ENCODE data around the gene ECHDC1.
"Not testable (repeated sequence)": the region's sequence is repeated elsewhere in the genome, so short reads cannot be mapped to it uniquely, and the experiment has no call there.

Gene ECHDC1

GRCh38 chr6:127343809-127344659 lies 625 bp upstream of the ECHDC1 start:
- peak overlapping the region; percentile 87 for H3K4me3 ChIP-seq (ENCODE audit: low read depth, low read length)
- DNase-seq (ENCODE audit: low read depth) = peak; percentile 14

- peak; percentile 17 for DNase-seq (ENCODE audit: low read depth)
- peak overlapping the region; percentile 87 for H3K4me3 ChIP-seq (ENCODE audit: low read depth, low read length)
These were observed 988 bp downstream of the ECHDC1 start for GRCh38 chr6:127342296-127342945.

DNA sequence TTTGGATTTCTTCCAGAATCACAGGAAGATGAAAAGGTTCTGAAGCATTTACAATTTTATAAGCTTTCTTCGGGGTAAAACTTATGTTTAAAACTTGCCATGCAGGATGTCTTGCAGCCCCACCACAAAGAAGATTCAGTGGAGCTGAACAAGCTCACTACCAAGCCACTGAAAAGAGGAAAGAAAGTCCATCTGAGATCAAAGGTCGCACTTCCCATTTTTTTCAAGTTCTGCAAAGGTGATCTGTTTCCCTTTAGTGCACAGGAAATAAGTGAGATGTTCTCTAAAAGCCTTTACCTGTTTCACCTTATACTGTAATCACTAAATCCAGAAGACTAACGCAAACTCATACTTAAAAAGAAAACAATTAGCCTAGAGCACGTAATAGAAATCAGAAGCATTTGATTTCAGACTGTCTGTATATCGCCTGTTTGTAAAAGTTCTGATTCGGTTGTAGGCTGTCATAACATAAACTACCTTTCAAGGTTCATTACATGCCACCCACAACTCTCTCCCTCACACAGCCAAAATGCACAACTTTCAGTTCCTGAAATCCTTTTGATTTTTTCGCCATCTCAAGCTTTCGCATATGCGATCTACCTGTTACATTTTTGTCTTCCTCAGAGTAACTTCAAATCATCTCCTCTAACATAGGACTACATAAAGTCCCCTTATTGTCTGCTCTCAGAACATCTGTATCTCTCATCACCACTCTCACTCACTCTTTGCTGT lies 1.8 kb downstream of the ECHDC1 start:
- peak overlapping the region; percentile 87 for H3K4me3 ChIP-seq (ENCODE audit: low read depth, low read length)
- no peak for DNase-seq (ENCODE audit: low read depth)

- no peak for DNase-seq (ENCODE audit: low read depth)
- no peak overlapping the region for H3K4me3 ChIP-seq (ENCODE audit: low read depth, low read length)
These were observed 3.2 kb downstream of the ECHDC1 start for GRCh38 chr6:127340171-127340570.

DNA sequence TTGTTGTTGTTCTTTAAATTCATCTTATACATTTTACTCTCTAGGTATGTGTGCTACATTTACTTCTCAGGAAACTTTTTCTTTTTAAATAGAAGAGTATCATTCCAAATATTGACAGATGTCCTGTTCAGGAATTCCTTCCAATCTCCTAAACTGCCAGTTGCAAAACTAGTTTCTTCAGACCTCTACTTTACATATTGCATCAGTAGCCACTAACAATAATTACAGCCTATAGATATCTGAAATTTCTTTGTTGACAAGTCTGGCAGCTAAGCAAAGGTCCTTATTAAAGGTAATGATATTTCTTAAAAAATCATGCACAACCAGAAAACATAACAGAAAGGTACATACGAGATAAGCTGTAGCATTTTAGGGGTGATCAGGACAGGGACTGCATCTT lies 4.5 kb downstream of the ECHDC1 start:
- no peak for DNase-seq (ENCODE audit: low read depth)
- no peak overlapping the region for H3K4me3 ChIP-seq (ENCODE audit: low read depth, low read length)

GRCh38 chr6:127332383-127332961 lies 10.9 kb downstream of the ECHDC1 start:
- no peak for DNase-seq (ENCODE audit: low read depth)
- no peak overlapping the region for H3K4me3 ChIP-seq (ENCODE audit: low read depth, low read length)

- H3K4me3 ChIP-seq (ENCODE audit: low read depth, low read length); DNase-seq (ENCODE audit: low read depth): not testable (repeated sequence)
These were observed 12.2 kb downstream of the ECHDC1 start for GRCh38 chr6:127331256-127331655.

GRCh38 chr6:127328043-127328609 lies 15.3 kb downstream of the ECHDC1 start:
- H3K4me3 ChIP-seq (ENCODE audit: low read depth, low read length) = no peak overlapping the region
- DNase-seq (ENCODE audit: low read depth) = no peak

- no peak for DNase-seq (ENCODE audit: low read depth)
These were observed 23.7 kb downstream of the ECHDC1 start for GRCh38 chr6:127319686-127320085.

GRCh38 chr6:127317388-127318128 lies 25.9 kb downstream of the ECHDC1 start:
- no peak overlapping the region for H3K4me3 ChIP-seq (ENCODE audit: low read depth, low read length)
- no peak for DNase-seq (ENCODE audit: low read depth)

More at GRCh38 chr6:127319686-127320085, 23.7 kb downstream of the ECHDC1 start:
- no peak overlapping the region for H3K4me3 ChIP-seq (ENCODE audit: low read depth, low read length)

DNA sequence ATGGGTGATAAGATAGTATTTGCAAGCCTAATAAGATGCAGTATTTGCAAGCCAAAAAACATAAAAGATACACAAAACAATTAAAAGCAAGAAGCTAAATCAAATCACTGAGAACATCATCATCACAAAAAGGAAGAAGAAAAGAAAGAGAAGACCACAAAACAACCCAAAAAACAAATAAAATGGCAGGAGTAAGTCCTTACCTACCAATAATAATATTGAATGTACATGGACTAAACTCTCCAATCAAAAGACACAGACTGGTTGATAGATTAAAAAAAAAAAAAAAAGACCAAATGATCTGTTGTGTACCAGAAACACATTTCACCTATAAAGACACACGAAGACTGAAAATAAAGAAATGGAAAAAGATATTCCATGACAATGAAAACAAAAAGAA lies 37.7 kb downstream of the ECHDC1 start:
- no peak for DNase-seq (ENCODE audit: low read depth)
- no peak overlapping the region for H3K4me3 ChIP-seq (ENCODE audit: low read depth, low read length)

GRCh38 chr6:127303917-127304316 lies 39.5 kb downstream of the ECHDC1 start:
- no peak for DNase-seq (ENCODE audit: low read depth)
- no peak overlapping the region for H3K4me3 ChIP-seq (ENCODE audit: low read depth, low read length)

DNA sequence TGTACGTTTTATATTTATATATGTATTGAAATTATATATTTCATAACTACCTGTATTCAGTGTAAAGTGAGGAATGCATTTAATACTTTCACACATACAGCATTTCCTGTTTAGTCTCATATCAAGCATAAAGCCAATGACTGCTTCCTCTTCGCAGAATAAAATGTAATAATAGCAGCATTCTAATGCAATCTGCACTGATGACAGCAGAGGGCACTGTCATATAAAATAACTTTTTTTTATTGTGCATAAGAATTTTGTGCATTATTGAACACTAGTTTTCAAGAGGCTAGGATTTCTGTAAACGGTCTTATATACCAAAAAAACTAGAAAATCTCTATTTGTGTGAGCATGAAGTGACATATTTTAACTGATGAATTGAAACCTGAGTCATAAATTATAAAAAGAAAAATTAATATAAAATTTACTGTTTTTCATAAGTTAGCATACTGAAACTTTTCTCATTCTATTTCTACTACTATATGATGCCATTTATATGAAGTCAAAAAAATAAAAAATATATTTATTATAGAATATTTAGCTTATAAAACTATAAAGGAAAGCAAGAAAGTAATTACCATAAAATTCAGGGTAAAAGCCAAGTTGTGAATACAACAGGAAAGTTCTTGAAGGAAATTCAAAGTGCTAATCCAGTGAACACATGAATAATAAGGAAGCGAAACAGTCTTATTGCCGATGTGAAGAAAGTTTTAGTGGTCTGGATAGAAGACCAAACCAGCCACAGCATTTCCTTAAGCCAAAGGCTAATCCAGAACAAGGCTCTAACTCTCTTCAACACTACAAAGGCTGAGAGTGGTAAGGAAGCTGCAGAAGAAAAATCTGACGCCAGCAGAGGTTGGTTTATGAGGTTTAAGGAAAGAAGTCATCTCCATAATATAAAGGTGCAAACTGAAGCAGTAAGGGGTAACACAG lies 40.4 kb downstream of the ECHDC1 start:
- H3K4me3 ChIP-seq (ENCODE audit: low read depth, low read length) = no peak overlapping the region
- DNase-seq (ENCODE audit: low read depth) = no peak

DNA sequence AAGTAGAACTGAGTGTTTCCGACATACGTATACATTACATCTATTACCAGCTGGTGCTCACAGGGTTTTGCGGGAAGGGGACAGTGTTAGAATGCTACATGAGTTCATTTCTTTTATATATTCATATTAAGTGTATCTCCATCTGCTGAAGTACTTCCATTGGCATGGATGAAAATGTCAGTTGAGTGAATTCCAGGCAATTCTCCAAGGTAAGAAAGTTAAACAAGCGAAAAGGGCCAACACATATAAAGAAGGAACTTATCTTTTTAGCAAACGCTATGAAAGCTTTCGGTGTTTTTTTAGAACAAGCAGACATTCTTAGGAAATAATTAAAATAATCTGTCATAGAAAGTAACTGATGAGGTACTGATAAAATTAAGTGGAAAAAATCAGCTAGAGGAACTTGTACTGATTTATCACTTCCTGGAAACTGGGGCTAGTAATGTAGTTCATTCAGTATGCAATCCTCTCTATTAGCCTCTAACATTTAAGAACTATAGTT lies 42.2 kb downstream of the ECHDC1 start:
- no peak overlapping the region for H3K4me3 ChIP-seq (ENCODE audit: low read depth, low read length)
- no peak for DNase-seq (ENCODE audit: low read depth)

DNA sequence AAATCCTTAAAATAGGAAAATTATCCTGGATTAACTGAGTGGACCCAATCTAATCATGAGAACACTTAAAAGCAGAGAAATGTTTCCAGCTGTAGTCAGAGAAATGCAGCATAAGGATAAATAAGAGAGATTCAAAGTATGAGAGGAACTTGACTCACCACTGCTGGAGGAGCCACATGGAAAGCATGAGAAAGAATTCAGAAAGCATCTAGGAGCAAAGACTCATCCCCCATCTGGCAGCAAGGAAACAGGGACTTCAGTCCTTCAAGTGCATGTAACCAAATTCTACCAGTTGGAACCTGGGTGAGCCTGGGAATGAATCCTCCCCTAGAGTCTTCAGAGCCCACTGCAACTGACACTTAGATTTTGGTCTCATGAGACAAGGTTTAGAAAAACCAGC lies 43.0 kb downstream of the ECHDC1 start:
- peak; percentile 58 for DNase-seq (ENCODE audit: low read depth)
- H3K4me3 ChIP-seq (ENCODE audit: low read depth, low read length) = no peak overlapping the region

DNA sequence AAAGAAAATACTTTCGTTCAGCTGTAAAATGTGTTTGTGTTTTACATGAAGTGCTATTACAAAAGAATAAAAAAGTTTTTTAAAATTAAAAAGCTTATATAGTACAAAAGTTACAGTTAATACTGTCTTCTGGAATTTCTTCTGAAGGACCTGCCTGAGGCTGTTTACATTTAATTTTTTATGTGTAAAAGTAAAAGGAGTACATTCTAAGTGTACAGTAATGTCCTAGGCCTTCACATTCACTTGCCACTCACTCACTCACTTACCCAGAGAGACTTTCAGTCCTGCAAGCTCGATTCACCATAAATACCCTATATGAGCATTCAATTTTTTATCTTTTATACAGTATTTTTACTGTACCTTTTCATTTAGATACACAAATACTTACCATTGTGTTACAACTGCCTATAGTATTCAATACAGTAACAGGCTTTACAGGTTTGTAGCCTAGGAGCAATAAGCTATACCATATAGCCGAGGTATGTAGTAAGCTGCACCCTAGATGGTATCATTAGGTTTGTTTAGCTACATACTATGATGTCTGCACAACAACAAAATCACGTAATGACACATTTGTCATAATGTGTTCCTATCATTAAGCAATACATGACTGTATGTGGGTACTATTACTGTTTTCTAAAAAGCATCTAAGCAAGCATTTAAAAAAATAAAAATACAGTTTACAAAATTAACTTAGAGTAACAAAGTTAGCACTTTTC lies 43.7 kb downstream of the ECHDC1 start:
- no peak overlapping the region for H3K4me3 ChIP-seq (ENCODE audit: low read depth, low read length)
- no peak for DNase-seq (ENCODE audit: low read depth)

DNA sequence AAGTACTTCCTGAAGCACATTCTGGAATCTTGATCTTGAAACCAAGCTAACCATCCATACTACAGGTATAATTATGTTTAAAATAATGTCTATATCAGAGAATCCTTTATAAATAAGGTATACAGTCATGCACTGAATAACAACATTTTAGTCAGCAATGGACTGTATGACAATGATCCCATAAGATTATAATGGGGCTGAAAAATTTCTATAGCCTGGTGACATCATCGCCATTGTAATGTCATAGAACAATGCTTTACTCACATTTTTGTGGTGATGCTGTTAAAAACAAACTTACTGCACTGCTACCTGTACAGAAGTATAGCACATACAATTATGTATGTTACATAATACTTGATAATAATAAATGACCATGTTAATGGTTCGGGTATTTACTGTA lies 44.9 kb downstream of the ECHDC1 start:
- no peak overlapping the region for H3K4me3 ChIP-seq (ENCODE audit: low read depth, low read length)
- DNase-seq (ENCODE audit: low read depth) = no peak
